Transverse colon (tissue), 4 donors: ENCODE measurements around the gene MYCBP2. TPM values are rescaled to one million over a fixed set of nuclear protein-coding genes. Genes with fewer than 3 reads are reported as not detected.
A peak's percentile ranks its signal among the peaks of the same experiment; 100 is the strongest.

Experiments
- DNase-seq: peaks from one replicate; pipeline ENCODE4 v3.0.0-alpha.2; 2019
- H3K27ac ChIP-seq, 4 donors: fragments of 200-600 bp; sonication (generic); 2 replicates each; pipeline ENCODE4 v1.5.1; 2016 to 2018; ENCODE audit warnings: inconsistent platforms in 4 of 4
- H3K27me3 ChIP-seq: fragments of 200-600 bp; sonication (generic); 2 replicates; pipeline ENCODE4 v1.5.1; 2017; ENCODE audit warnings: inconsistent platforms
- H3K36me3 ChIP-seq, 4 donors: fragments of 200-600 bp; sonication (generic); 2 replicates each; pipeline ENCODE4 v1.5.1; 2017 to 2019; ENCODE audit warnings: inconsistent platforms in 4 of 4
- H3K4me1 ChIP-seq, 4 donors: fragments of 200-600 bp; sonication (generic); 2 replicates each; pipeline ENCODE4 v1.5.1; 2017 to 2020; ENCODE audit warnings: inconsistent platforms in 4 of 4
- H3K4me3 ChIP-seq, 4 donors: fragments of 200-600 bp; sonication (generic); 1 replicate in 1 of 4; 2 replicates in 3 of 4; pipeline versions ENCODE4 v1.5.1 to v1.6.1; 2017 to 2019; ENCODE audit warnings: inconsistent platforms in 4 of 4
- H3K9me3 ChIP-seq, 2 donors: fragments of 200-600 bp; sonication (generic); 2 replicates each; pipeline ENCODE4 v1.5.1; 2017 to 2019; ENCODE audit warnings: inconsistent platforms in 2 of 2
- EP300 ChIP-seq: sonication (generic); formaldehyde crosslinking; IDR thresholded peaks from one replicate; pipeline ENCODE4 v1.6.1; 2017; ENCODE audit warnings: antibody characterized with exemption, low read depth
- POLR2A ChIP-seq: fragments of 450-650 bp; IDR thresholded peaks from one replicate; pipeline ENCODE4 v1.6.1; 2016; ENCODE audit warnings: antibody characterized with exemption, mild to moderate bottlenecking, moderate library complexity
- POLR2AphosphoS5 ChIP-seq, 3 donors: sonication (generic); formaldehyde crosslinking; IDR thresholded peaks; one replicate each; pipeline ENCODE4 v1.6.1; 2016; ENCODE audit warnings: antibody characterized with exemption in 3 of 3
- WGBS, 2 donors: methylation state at CpG; one replicate each; pipeline ENCODE4 v1.1.5; 2018; ENCODE audit warnings: low coverage in 1 of 2; 5-methylcytosine and 5-hydroxymethylcytosine counted together
- in situ Hi-C, 4 donors: fragments of 200-750 bp; cut with MboI; loops; one replicate each; pipeline versions ENCODE4 v1.15.0 to v1.15.1; 2017; ENCODE audit warnings: low sequenced_read_pairs in 3 of 4, low pct_ligation_motif_present in 1 of 4, low pct_unique_long_range_greater_than_20kb in 1 of 4
- intact Hi-C: fragments of 100-400 bp; cut with DNase I; formaldehyde crosslinking; loops from one replicate; pipeline ENCODE4 v1.15.1; 2023; ENCODE audit warnings: low total_unique reads
- total RNA-seq, 4 donors: library from RNA; depleted of rRNA; stranded (reverse); fragments of >200 nt; gene quantifications; one replicate each; pipeline ENCODE4 v1.1.0, GENCODE V29; 2016
- TF ChIP-seq, protein P1 (sequence below), 5 experiments: fragments of 200-600 bp in 3 of 5; fragments of 450-650 bp in 2 of 5; sonication (generic) in 3 of 5; IDR thresholded peaks; 1 replicate in 2 of 5; 2 replicates in 3 of 5; pipeline ENCODE4 v1.5.1; 2016 to 2017; ENCODE audit warnings: antibody characterized with exemption in 5 of 5, inconsistent platforms in 3 of 5, mild to moderate bottlenecking in 2 of 5, moderate library complexity in 1 of 5

Gene MYCBP2
- total RNA-seq, 4 donors from 2014 or later = 41.0 to 95.0 (median 48.3) TPM

GRCh38 chr13:77176350-77176749 is 150.5 kb downstream of the MYCBP2 start:
- intact Hi-C loops = no loop called here

DNA sequence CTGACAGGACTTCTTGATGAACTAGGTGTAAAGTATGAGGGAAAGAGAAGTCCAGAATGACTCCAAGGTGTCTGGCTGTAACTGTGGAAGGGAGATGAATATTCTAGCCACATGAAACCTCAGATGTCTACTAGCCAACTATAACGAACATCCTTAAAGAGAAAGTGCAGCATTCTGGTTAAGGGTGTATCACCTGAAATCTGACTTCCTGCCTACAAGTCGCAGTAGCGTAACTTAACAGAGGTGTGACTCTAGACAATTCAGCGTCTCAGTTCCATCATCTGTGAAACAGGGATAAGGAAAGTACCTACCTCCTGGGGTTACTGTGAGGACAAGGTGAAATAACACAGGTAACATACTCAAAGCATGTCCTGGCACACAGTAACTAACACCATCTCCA is 154.2 kb downstream of the MYCBP2 start:
- intact Hi-C loops = no loop called here

More at GRCh38 chr13:77176350-77176749, 150.5 kb downstream of the MYCBP2 start:
- H3K36me3 ChIP-seq = peaks cover 0 to 55% (median 19%) of the 10 kb centered on the region in 4 donors
- H3K27ac ChIP-seq = no peak overlapping the region
- H3K4me3 ChIP-seq = no peak overlapping the region
- DNase-seq = no peak
- no peaks in the 10 kb centered on the region for H3K4me1 ChIP-seq
- in situ Hi-C loops = no loop called here
- no peaks in the 10 kb centered on the region for H3K9me3 ChIP-seq
- TF ChIP-seq EP300 (no peak), POLR2AphosphoS5 (IDR thresholded peaks at IDR 0.05) (no peak), POLR2A (no peak)
- TF ChIP-seq, protein P1, sequence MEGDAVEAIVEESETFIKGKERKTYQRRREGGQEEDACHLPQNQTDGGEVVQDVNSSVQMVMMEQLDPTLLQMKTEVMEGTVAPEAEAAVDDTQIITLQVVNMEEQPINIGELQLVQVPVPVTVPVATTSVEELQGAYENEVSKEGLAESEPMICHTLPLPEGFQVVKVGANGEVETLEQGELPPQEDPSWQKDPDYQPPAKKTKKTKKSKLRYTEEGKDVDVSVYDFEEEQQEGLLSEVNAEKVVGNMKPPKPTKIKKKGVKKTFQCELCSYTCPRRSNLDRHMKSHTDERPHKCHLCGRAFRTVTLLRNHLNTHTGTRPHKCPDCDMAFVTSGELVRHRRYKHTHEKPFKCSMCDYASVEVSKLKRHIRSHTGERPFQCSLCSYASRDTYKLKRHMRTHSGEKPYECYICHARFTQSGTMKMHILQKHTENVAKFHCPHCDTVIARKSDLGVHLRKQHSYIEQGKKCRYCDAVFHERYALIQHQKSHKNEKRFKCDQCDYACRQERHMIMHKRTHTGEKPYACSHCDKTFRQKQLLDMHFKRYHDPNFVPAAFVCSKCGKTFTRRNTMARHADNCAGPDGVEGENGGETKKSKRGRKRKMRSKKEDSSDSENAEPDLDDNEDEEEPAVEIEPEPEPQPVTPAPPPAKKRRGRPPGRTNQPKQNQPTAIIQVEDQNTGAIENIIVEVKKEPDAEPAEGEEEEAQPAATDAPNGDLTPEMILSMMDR (IDR thresholded peaks at IDR 0.05) = no peak
- 94% methylated on average over 2 of the region's 2 CpGs for WGBS, 2 donors
- peaks cover 5% of the 10 kb centered on the region for H3K27me3 ChIP-seq

DNA sequence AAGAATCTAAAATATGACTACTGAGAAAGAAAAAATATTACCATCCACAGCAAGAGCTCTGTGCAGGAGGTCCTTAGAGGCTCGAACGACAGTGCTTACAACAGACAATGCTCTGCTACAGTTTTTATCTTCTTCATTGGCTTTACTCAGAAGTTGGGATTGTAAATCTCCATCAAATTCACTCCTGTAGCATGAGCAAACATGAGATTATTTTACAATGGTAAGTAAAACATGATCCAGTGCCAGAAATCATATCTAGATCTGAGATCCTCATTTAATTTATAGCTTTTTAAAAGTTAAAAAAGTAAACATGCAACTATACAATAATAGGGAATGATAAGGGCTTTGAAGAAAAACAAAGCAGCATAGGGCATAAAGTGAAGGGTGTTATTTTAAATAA is 155.4 kb downstream of the MYCBP2 start:
- WGBS, 2 donors = 47 to 58% methylated on average over 2 of the region's 2 CpGs
- no peak for DNase-seq
- Histone ChIP-seq H3K4me3 (no peak overlapping the region), H3K4me1 (no peaks in the 10 kb centered on the region), H3K36me3 (peaks cover 0 to 51% (median 6%) of the 10 kb centered on the region in 4 donors), H3K9me3 (no peaks in the 10 kb centered on the region), H3K27me3 (peaks cover 5% of the 10 kb centered on the region), H3K27ac (no peak overlapping the region)
- TF ChIP-seq EP300 = no peak
- no peak for TF ChIP-seq POLR2A
- no peak for TF ChIP-seq POLR2AphosphoS5 (IDR thresholded peaks at IDR 0.05)
- TF ChIP-seq, protein P1 (IDR thresholded peaks at IDR 0.05) = no peak
- in situ Hi-C loops = no loop called here
- intact Hi-C loops = no loop called here

More for the DNA sequence above, 154.2 kb downstream of the MYCBP2 start:
- in situ Hi-C loops = no loop called here
- no peak overlapping the region for H3K27ac ChIP-seq
- no peak for DNase-seq
- H3K36me3 ChIP-seq = peaks cover 0 to 56% (median 6%) of the 10 kb centered on the region in 4 donors
- WGBS, 2 donors = 86 to 89% methylated on average over 4 of the region's 4 CpGs
- H3K4me3 ChIP-seq = no peak overlapping the region
- TF ChIP-seq POLR2A (no peak), EP300 (no peak), POLR2AphosphoS5 (IDR thresholded peaks at IDR 0.05) (no peak)
- TF ChIP-seq, protein P1 (IDR thresholded peaks at IDR 0.05) = no peak
- no peaks in the 10 kb centered on the region for H3K4me1 ChIP-seq
- no peaks in the 10 kb centered on the region for H3K9me3 ChIP-seq
- H3K27me3 ChIP-seq = peaks cover 5% of the 10 kb centered on the region

DNA sequence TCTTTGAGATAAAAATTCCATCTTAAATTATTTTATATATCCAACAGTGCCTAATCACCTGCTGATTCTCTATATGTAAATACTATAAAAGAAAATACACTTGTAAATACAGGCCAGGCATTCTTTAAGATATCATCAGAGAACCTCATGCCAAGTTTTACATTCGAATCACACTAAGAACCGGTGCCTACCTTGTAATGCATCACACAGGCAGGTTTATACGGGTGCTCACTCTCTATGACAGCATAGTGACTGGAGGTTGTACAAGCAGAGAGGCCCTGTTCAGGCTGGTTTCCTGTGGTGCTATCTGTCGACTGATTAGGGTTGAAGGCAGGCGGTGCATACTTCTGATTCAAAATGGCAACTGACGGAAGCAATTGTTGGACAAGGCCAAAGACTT is 158.7 kb downstream of the MYCBP2 start:
- WGBS, 2 donors = 38 to 73% methylated on average over 6 of the region's 6 CpGs
- in situ Hi-C loops (no loop called here), intact Hi-C loops (no loop called here)
- peaks cover 0 to 60% (median 3%) of the 10 kb centered on the region in 4 donors for H3K36me3 ChIP-seq
- H3K27me3 ChIP-seq = peaks cover 8% of the 10 kb centered on the region
- no peaks in the 10 kb centered on the region for H3K9me3 ChIP-seq
- peak; percentile 37 for DNase-seq
- H3K4me3 ChIP-seq = no peak overlapping the region
- H3K4me1 ChIP-seq = no peaks in the 10 kb centered on the region
- TF ChIP-seq POLR2A (no peak), POLR2AphosphoS5 (IDR thresholded peaks at IDR 0.05) (peak in 1 of 3 donors; percentile 27)
- H3K27ac ChIP-seq = no peak overlapping the region

DNA sequence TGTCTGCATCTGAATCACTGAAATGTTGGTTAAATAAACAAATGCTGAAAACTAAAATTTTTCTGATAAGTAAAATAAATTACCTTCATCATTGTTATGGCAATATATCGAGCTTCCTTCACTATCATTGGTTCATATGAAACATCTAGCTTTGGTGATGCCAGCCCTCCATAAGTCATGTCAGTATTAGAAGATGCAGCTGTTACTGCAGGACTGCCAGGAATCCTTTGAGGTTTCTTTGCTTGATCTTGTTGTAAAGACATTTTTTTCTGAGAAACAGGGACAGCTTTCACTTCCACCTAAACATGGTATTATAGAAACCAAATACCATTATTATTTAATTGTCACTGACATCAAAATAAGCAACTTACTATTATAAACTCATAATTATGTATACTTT is 176.2 kb downstream of the MYCBP2 start:
- no peaks in the 10 kb centered on the region for H3K4me1 ChIP-seq
- H3K27ac ChIP-seq = no peak overlapping the region
- DNase-seq = no peak
- no peak overlapping the region for H3K4me3 ChIP-seq
- whole genome bisulfite sequencing, 2 donors = 80 to 94% methylated on average over 1 of the region's 1 CpG
- TF ChIP-seq POLR2AphosphoS5 (IDR thresholded peaks at IDR 0.05) = no peak
- TF ChIP-seq POLR2A = no peak
- TF ChIP-seq, protein P1 (IDR thresholded peaks at IDR 0.05) = no peak
- no peak for TF ChIP-seq EP300
- in situ Hi-C loops (no loop called here), intact Hi-C loops (no loop called here)
- H3K9me3 ChIP-seq = no peaks in the 10 kb centered on the region
- no peaks in the 10 kb centered on the region for H3K27me3 ChIP-seq
- H3K36me3 ChIP-seq = peaks cover 0 to 33% (median 7%) of the 10 kb centered on the region in 4 donors
